ENCODE results near the gene KCNQ1.
"Not testable (repeated sequence)": the region's sequence is repeated elsewhere in the genome, so short reads cannot be mapped to it uniquely, and the experiment has no call there.

The KCNQ1 gene

DNA sequence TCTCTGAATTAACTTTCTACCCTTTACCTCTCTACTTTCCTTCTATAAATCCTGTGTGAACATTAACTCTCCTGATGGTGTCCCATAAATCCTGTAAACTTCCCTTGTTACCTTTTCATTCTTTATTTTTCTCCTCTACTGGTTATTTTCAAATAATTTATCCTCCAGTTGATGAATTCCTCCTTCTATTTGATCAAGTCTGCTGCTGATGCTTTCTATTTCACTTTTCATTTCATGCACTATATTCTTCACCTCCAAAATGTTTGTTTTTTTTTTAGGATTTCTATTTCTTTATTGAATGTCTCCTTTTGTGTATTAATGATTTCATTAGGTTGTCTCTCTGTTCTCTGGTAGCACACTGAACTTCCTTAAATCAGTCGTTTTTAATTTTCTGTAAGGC lies 186.4 kb downstream of the KCNQ1 start:
- no peak for DNase-seq

DNA sequence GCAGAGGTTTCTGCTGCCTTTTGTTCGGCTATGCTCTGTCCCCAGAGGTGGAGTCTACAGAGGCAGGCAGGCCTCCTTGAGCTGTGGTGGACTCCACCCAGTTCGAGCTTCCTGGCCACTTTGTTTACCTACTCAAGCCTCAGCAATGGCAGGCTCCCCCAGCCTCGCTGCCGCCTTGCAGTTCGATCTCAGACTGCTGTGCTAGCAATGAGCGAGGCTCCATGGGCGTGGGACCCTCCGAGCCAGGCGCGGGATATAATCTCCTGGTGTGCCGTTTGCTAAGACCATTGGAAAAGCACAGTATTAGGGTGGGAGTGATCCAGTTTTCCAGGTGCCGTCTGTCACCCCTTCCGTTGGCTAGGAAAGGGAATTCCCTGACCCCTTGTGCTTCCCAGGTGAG lies 195.0 kb downstream of the KCNQ1 start:
- not testable (repeated sequence) for DNase-seq

DNA sequence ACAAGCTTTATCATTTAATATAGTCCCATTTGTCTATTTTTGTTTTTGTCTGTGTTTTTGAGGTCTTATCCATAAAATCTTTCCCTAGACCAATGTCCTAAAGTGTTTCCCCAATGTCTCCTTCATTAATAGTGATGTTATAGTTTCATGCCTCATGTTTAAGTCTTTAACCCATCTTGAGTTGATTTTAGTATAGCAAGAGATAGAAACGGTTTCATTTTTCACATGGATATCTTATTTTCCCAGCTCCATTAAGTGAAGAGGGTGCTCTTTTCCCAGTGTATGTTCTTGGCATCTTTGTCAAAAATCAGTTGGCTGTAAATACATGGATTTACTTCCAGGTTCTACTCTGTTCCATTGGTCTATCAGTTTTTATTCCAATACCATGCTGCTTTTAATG lies 196.8 kb downstream of the KCNQ1 start:
- no peak for DNase-seq

- DNase-seq: no peak
These were observed 198.9 kb downstream of the KCNQ1 start for GRCh38 chr11:2643746-2644145.

- DNase-seq: no peak
These were observed 200.3 kb downstream of the KCNQ1 start for GRCh38 chr11:2644844-2645778.

GRCh38 chr11:2645779-2646118 lies 200.9 kb downstream of the KCNQ1 start:
- DNase-seq: no peak

DNA sequence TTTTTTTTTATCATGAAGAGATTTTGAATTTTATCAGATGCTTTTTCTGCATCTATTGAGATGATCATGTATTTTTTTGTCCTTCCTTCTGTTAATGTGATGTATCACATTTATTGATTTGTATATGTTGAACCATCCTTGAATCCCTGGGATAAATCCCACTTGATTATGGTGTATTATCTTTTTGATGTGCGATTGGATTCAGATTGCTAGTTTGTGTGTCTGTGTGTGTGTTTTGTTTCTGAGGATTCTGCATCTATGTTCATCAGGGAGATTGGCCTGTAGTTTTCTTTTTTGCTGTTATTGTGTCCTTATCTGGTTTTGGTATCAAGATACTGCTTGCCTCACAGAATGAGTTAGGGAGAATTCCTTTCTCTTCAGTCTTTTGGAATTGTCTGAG lies 202.4 kb downstream of the KCNQ1 start:
- no peak for DNase-seq

- DNase-seq: no peak
These were observed 203.1 kb downstream of the KCNQ1 start for GRCh38 chr11:2647953-2648352.

DNA sequence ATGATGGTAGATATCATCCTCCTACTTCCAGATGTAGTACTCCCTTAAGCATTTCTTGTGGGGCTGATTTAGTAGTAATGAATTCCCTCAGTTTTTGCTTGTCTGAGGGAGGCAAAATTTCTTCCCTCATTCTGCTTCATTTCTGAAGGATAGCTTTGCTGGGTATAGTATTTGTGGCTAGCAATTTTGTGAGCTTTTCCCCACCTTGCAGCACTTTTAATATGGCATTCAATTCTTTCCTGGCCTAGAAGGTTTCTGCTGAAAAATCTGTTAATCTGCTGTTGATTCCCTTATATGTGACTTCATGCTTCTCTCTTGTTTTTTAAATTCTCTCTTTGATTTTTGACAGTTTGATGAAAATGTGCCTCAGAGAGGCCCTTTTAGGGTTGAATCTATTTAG lies 204.6 kb downstream of the KCNQ1 start:
- DNase-seq: no peak

GRCh38 chr11:2649848-2650247 lies 205.0 kb downstream of the KCNQ1 start:
- no peak for DNase-seq

DNA sequence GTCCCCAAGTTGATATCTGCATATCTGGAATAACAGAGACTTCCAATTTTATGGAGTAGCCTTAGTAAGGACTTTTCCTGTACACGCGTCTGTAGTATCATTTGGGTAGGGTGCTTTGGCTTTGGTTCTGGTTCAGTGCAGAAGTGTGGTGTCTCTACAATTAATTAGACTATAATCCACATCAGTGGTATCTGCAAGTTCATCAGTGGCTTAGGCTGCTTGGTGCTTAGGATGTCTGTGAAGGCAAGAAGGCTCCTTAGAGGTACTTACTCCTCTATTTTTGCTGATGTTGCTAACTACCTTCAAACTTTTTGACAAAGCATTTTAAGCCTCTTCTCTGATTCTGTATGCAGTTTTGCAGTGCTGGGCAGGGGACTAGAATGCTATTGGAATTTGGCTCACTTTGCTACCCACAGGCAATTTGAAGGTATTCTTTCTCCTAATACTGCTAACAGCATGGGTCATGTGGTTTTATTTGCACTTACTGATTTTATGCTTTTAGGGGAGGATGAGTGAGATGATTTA lies 205.6 kb downstream of the KCNQ1 start:
- no peak for DNase-seq

DNA sequence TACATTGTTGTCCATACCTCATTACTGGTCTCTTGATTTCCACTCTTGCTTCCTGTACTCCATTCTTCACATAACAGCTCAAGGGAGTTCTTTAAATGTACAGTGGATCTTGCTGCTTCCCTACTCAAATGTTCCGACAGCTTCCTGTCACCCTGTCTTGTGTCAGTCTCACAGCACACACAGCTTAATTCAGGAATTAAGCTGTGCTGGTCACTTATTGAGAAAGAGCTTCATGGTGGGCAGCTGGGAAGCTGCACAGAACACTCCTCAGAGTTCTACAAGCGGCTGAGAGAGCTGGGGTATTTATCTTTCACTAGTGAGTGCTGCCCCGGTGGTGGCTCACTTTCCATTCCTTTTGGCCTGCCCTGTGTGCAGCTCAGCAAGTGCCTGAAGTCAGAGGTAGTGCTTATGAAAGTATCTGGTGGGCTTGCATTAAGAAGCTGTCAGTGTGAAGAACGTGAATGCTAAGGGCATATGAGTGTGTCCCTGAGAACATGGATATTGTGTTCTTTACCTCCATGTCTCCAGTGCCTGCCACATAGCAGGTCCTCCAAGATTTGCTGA lies 206.3 kb downstream of the KCNQ1 start:
- no peak for DNase-seq

- no peak for DNase-seq
These were observed 207.0 kb downstream of the KCNQ1 start for GRCh38 chr11:2651826-2652271.

DNA sequence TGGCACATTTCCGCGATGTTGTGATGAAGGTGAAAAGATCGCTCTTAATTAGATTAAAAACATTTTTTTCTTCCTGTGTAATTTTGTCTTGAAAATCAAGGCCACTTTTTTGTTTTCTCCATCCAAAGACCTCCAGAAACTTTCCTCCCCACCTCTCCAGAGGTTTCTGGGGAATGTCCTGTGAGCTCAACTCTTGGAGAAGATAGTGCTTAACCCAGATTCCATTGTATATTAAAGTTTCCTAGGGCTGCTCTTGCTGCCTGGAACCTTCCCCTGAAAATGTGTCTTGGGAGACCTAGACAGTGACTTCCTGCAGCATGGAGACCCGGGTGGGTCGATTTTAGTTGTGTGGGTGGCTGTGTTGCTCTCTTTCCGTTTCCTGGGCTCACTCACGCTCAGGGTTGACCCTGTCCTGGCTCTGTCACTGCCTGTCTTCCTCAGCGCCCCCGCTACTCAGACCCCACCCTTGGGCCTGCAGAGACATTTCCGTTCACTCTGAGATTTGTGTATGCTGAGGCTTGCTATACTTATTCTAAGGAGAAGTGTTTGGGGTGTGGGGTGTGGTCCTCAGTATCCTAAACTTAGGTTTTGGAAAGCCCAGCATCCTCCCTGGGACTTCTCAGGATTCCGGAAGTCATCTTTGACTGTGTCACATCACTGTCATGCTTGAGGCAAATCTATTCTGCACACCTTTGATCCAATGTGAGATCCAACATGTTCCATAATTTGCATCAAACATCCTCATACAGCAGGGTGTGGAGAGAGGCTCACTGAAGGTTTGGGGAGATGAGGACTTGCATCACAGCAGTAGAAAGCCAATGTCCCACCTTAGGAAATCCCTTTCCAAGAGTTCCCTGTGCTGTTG lies 207.8 kb downstream of the KCNQ1 start:
- DNase-seq: no peak

DNA sequence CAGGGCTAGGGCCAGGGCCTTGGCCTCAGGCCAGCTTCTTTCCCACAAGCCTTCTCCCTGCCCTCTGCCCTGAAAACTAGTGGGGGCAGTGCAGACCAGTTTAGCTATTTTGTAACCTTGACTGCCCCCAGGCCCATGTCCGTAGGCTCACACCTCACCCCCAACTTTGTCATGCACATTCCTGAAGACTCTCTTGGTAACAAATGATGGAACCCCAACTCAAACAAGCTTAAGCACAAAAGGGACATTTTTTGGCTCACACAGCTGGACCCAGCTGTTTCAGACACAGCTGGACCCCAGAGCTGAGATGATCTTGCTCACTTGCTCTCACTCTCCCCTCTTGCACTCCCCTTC lies 208.4 kb downstream of the KCNQ1 start:
- DNase-seq: no peak

- no peak for DNase-seq
These were observed 209.3 kb downstream of the KCNQ1 start for GRCh38 chr11:2653930-2654739.

GRCh38 chr11:2655016-2655719 lies 210.4 kb downstream of the KCNQ1 start:
- no peak for DNase-seq

- no peak for DNase-seq
These were observed 211.2 kb downstream of the KCNQ1 start for GRCh38 chr11:2655834-2656622.

DNA sequence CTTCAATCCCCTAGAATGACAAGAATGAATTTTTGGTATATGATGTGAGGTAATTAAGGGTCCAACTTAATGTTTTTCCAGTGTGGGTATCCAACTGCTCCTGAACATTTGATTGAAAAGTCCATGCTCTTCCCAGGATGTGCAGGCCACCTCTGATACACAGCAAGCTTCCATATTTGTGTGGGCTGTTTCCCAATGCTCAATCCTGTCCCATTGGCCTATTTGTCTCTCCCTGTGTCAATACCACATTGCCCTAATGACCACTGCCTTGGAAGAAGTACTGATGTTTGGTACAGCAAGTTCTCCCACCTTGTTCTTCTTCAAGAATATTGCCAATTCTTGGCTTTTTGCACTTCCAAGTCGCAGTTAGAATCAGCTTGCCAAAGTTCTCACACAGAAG lies 212.1 kb downstream of the KCNQ1 start:
- no peak for DNase-seq

- no peak for DNase-seq
These were observed 213.0 kb downstream of the KCNQ1 start for GRCh38 chr11:2657697-2658284.

Data from amniotic stem cell (primary cell).